HEK293 (cell line): Measurements from ENCODE around the gene KRI1.

ENCODE experiments used
- CTCF ChIA-PET: fragments of 350-600 bp; formaldehyde crosslinking; extraction: SDS; loops from one replicate; lab custom pipeline; 2021; ENCODE audit warnings: antibody characterized with exemption; lab: Yijun Ruan, JAX
- POLR2A ChIA-PET: fragments of 300-600 bp; formaldehyde crosslinking; extraction: SDS; loops from one replicate; lab custom pipeline; 2020; ENCODE audit warnings: antibody characterized with exemption, inconsistent platforms; lab: Yijun Ruan, JAX
- H3K27ac ChIP-seq: fragments of 200-500 bp; sonication (Bioruptor generic); 2 replicates; pipeline ENCODE4 v1.5.1; 2014; ENCODE audit warnings: low read depth, low read length, control low read depth, inconsistent platforms; ENCODE audit errors: extremely low read depth
- H3K36me3 ChIP-seq, 2 experiments: fragments of 200-500 bp in 1 of 2; sonication (Bioruptor generic) in 1 of 2; 1 replicate in 1 of 2; 2 replicates in 1 of 2; pipeline ENCODE4 v1.5.1; 2014 to 2017; ENCODE audit warnings: inconsistent platforms in 2 of 2, low read length in 2 of 2; ENCODE audit not compliant: control insufficient read depth in 2 of 2, insufficient read depth in 1 of 2
- H3K4me1 ChIP-seq: fragments of 200-500 bp; sonication (Bioruptor generic); 2 replicates; pipeline ENCODE4 v1.5.1; 2014; ENCODE audit warnings: mild to moderate bottlenecking, low read length, inconsistent platforms; ENCODE audit not compliant: control insufficient read depth, insufficient read depth
- H3K4me3 ChIP-seq: 2 replicates; pipeline ENCODE4 v1.5.1; 2011; ENCODE audit warnings: low read depth, mild to moderate bottlenecking, control low read depth, low read length, moderate library complexity
- H3K9me3 ChIP-seq: fragments of 200-500 bp; sonication (Bioruptor generic); 2 replicates; pipeline ENCODE4 v1.5.1; 2014; ENCODE audit warnings: low read depth, low read length, inconsistent platforms; ENCODE audit not compliant: control insufficient read depth, insufficient read depth
- HOXC10 ChIP-seq: sonication (generic); formaldehyde crosslinking; IDR thresholded peaks from 2 replicates; pipeline ENCODE4 v1.8.1; 2023; ENCODE audit warnings: mild to moderate bottlenecking, missing genetic modification reagents
- INSM2 ChIP-seq: fragments of 450-650 bp; formaldehyde crosslinking; IDR thresholded peaks from 2 replicates; pipeline ENCODE4 v1.5.1; 2016; ENCODE audit warnings: missing biosample characterization, missing genetic modification characterization
- KLF7 ChIP-seq: fragments of 450-650 bp; formaldehyde crosslinking; IDR thresholded peaks from 2 replicates; pipeline ENCODE4 v1.5.1; 2016; ENCODE audit warnings: missing biosample characterization, missing genetic modification characterization, borderline replicate concordance
- MZF1 ChIP-seq: fragments of 450-650 bp; formaldehyde crosslinking; IDR thresholded peaks from 2 replicates; pipeline ENCODE4 v1.5.1; 2017; ENCODE audit warnings: missing biosample characterization, missing genetic modification characterization, borderline replicate concordance
- ZBTB17 ChIP-seq: fragments of 450-650 bp; formaldehyde crosslinking; IDR thresholded peaks from 2 replicates; pipeline ENCODE4 v1.5.1; 2016; ENCODE audit warnings: missing biosample characterization, missing genetic modification characterization
- ZBTB48 ChIP-seq: fragments of 450-650 bp; formaldehyde crosslinking; IDR thresholded peaks from 2 replicates; pipeline ENCODE4 v1.5.1; 2016; ENCODE audit warnings: missing biosample characterization, missing genetic modification characterization
- ZIC2 ChIP-seq: fragments of 450-650 bp; formaldehyde crosslinking; IDR thresholded peaks from 2 replicates; pipeline ENCODE4 v1.5.1; 2016; ENCODE audit warnings: missing biosample characterization, missing genetic modification characterization
- ZNF18 ChIP-seq: fragments of 450-650 bp; formaldehyde crosslinking; IDR thresholded peaks from 2 replicates; pipeline ENCODE4 v1.5.1; 2016; ENCODE audit warnings: missing biosample characterization, missing genetic modification characterization
- ZNF266 ChIP-seq: fragments of 450-650 bp; formaldehyde crosslinking; IDR thresholded peaks from 2 replicates; pipeline ENCODE4 v1.5.1; 2016; ENCODE audit warnings: missing biosample characterization, missing genetic modification characterization, low read depth
- ZNF341 ChIP-seq: fragments of 450-650 bp; formaldehyde crosslinking; IDR thresholded peaks from 2 replicates; pipeline ENCODE4; 2016; ENCODE audit warnings: low read depth, missing biosample characterization, missing genetic modification characterization
- ZNF366 ChIP-seq: fragments of 450-650 bp; formaldehyde crosslinking; conservative IDR thresholded peaks from 2 replicates; pipeline ENCODE4 v1.5.1; 2016; ENCODE audit warnings: missing biosample characterization, missing genetic modification characterization
- ZNF37A ChIP-seq: fragments of 450-650 bp; IDR thresholded peaks from 2 replicates; pipeline ENCODE4 v1.5.1; 2018; ENCODE audit warnings: missing biosample characterization, missing genetic modification characterization
- ZNF561 ChIP-seq: fragments of 450-650 bp; IDR thresholded peaks from 2 replicates; pipeline ENCODE4 v1.5.1; 2018; ENCODE audit warnings: missing biosample characterization, missing genetic modification characterization, borderline replicate concordance
- ZNF571 ChIP-seq: fragments of 450-650 bp; formaldehyde crosslinking; IDR thresholded peaks from 2 replicates; pipeline ENCODE4 v1.5.0; 2017; ENCODE audit warnings: missing biosample characterization, missing genetic modification characterization
- ZNF610 ChIP-seq: fragments of 450-650 bp; formaldehyde crosslinking; IDR thresholded peaks from 2 replicates; pipeline ENCODE4 v1.5.1; 2016; ENCODE audit warnings: missing biosample characterization, missing genetic modification characterization, borderline replicate concordance
- ZNF660 ChIP-seq: fragments of 450-650 bp; IDR thresholded peaks from 2 replicates; pipeline ENCODE4 v1.5.1; 2018; ENCODE audit warnings: missing biosample characterization, mild to moderate bottlenecking, missing genetic modification characterization
- ZNF692 ChIP-seq: fragments of 450-650 bp; formaldehyde crosslinking; IDR thresholded peaks from 2 replicates; pipeline ENCODE4 v1.5.1; 2016; ENCODE audit warnings: missing biosample characterization, missing genetic modification characterization
- ZNF792 ChIP-seq: fragments of 450-650 bp; formaldehyde crosslinking; IDR thresholded peaks from 2 replicates; pipeline ENCODE4 v1.5.1; 2016; ENCODE audit warnings: missing biosample characterization, missing genetic modification characterization
- ZSCAN30 ChIP-seq: fragments of 450-650 bp; IDR thresholded peaks from 2 replicates; pipeline ENCODE4 v1.5.1; 2018; ENCODE audit warnings: missing biosample characterization, mild to moderate bottlenecking, missing genetic modification characterization, moderate library complexity
- TF ChIP-seq, protein P1 (sequence below): fragments of 450-650 bp; formaldehyde crosslinking; IDR thresholded peaks from 2 replicates; pipeline ENCODE4 v1.5.1; 2016; ENCODE audit warnings: missing biosample characterization, missing genetic modification characterization
- TF ChIP-seq, protein P2 (sequence below): fragments of 450-650 bp; formaldehyde crosslinking; conservative IDR thresholded peaks from 2 replicates; pipeline ENCODE4 v1.5.1; 2016; ENCODE audit warnings: low read depth, missing biosample characterization, missing genetic modification characterization

The KRI1 gene

DNA sequence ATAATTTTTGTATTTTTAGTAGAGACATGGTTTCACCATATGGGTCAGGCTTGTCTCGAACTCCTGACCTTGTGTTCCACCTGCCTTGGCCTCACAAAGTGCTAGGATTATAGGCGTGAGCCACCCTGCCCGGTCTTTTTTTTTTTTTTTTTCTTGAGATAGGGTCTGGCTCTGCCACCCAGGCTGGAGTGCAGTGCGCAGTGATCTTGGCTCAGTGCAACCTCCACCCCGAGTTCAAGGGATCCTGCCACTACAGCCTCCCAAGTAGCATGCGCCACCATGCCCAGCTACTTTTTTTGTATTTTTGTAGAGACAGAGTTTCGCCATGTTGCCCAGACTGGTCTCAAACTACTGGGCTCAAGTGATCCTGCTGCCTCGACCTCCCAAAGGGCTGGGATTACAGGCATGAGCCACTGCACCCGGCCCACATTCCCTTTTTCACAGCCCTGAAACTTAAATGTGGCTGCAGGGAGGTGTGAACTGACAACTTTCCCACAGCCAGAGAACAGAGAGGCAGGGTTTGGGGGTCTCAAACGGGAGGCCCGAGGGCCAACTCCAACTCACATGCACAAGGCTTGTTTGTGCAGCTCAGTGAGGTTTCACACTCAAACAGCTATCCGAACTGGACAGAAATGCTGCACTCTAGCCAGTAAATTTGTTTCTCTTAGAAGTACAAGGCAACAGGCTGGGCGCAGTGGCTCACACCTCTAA is 44.2 kb downstream of the KRI1 start:
- TF ChIP-seq MZF1 (no peak), ZNF266 (no peak), ZNF18 (tag by site-specific recombination) (peak; percentile 60), KLF7 (tag by site-specific recombination) (no peak), INSM2 (no peak), ZNF692 (no peak)
- H3K36me3 ChIP-seq, result no peaks in the 10 kb centered on the region
- no peak overlapping the region for H3K27ac ChIP-seq
- H3K4me3 ChIP-seq, result no peak overlapping the region
- H3K9me3 ChIP-seq, result no peaks in the 10 kb centered on the region
- H3K4me1 ChIP-seq, result peaks cover 3% of the 10 kb centered on the region; the same call in 1 of the 2 replicates
- POLR2A ChIA-PET, result no interaction called here
- CTCF ChIA-PET, result interaction anchor here (1.1 to 1.2 kb wide), 2 partner anchors 11 to 105 kb away, joined by 3 to 4 read pairs; no protein-coding TSS in a partner anchor

- Histone ChIP-seq H3K4me1 (peaks cover 3% of the 10 kb centered on the region; the same call in 1 of the 2 replicates), H3K9me3 (no peaks in the 10 kb centered on the region), H3K36me3 (no peaks in the 10 kb centered on the region), H3K27ac (no peak overlapping the region), H3K4me3 (no peak overlapping the region)
- ChIA-PET POLR2A (no interaction called here), CTCF (interaction anchor here (0.7 kb wide), 1 partner anchor 12 kb away, joined by 3 read pairs; no protein-coding TSS in a partner anchor)
- TF ChIP-seq ZNF341 (tag by site-specific recombination), result no peak
- no peak for TF ChIP-seq ZNF561
- TF ChIP-seq ZBTB17 (tag by site-specific recombination), result no peak
- peak; percentile 85; the same call in 1 of the 2 replicates for TF ChIP-seq ZNF792 (tag by site-specific recombination)
- no peak for TF ChIP-seq HOXC10 (CRISPR knock-in tag)
- no peak for TF ChIP-seq ZBTB48 (tag by site-specific recombination)
- TF ChIP-seq, protein P1, sequence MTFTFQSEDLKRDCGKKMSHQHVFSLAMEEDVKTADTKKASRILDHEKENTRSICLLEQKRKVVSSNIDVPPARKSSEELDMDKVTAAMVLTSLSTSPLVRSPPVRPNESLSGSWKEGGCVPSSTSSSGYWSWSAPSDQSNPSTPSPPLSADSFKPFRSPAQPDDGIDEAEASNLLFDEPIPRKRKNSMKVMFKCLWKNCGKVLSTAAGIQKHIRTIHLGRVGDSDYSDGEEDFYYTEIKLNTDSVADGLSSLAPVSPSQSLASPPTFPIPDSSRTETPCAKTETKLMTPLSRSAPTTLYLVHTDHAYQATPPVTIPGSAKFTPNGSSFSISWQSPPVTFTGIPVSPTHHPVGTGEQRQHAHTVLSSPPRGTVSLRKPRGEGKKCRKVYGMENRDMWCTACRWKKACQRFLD, result no peak
- no peak for TF ChIP-seq ZNF37A (tag by site-specific recombination)
- TF ChIP-seq ZNF660, result no peak
- TF ChIP-seq ZNF18 (tag by site-specific recombination), result no peak
- TF ChIP-seq, protein P2, sequence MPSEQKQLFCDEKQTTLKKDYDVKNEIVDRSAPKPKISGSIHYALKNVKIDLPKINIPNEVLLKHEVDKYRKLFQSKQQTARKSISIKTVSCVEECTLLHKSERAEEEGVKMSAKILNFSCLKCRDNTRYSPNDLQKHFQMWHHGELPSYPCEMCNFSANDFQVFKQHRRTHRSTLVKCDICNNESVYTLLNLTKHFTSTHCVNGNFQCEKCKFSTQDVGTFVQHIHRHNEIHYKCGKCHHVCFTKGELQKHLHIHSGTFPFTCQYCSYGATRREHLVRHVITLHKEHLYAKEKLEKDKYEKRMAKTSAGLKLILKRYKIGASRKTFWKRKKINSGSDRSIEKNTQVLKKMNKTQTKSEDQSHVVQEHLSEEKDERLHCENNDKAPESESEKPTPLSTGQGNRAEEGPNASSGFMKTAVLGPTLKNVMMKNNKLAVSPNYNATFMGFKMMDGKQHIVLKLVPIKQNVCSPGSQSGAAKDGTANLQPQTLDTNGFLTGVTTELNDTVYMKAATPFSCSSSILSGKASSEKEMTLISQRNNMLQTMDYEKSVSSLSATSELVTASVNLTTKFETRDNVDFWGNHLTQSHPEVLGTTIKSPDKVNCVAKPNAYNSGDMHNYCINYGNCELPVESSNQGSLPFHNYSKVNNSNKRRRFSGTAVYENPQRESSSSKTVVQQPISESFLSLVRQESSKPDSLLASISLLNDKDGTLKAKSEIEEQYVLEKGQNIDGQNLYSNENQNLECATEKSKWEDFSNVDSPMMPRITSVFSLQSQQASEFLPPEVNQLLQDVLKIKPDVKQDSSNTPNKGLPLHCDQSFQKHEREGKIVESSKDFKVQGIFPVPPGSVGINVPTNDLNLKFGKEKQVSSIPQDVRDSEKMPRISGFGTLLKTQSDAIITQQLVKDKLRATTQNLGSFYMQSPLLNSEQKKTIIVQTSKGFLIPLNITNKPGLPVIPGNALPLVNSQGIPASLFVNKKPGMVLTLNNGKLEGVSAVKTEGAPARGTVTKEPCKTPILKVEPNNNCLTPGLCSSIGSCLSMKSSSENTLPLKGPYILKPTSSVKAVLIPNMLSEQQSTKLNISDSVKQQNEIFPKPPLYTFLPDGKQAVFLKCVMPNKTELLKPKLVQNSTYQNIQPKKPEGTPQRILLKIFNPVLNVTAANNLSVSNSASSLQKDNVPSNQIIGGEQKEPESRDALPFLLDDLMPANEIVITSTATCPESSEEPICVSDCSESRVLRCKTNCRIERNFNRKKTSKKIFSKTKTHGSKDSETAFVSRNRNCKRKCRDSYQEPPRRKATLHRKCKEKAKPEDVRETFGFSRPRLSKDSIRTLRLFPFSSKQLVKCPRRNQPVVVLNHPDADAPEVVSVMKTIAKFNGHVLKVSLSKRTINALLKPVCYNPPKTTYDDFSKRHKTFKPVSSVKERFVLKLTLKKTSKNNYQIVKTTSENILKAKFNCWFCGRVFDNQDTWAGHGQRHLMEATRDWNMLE (tag by site-specific recombination), result no peak
- TF ChIP-seq ZNF571 (tag by site-specific recombination), result no peak
- TF ChIP-seq ZIC2 (tag by site-specific recombination), result peak; percentile 74
- no peak for TF ChIP-seq ZNF610 (tag by site-specific recombination)
- no peak for TF ChIP-seq KLF7 (tag by site-specific recombination)
- no peak for TF ChIP-seq ZNF366 (tag by site-specific recombination)
- no peak for TF ChIP-seq ZSCAN30 (tag by site-specific recombination)
Observed at GRCh38 chr19:10520652-10521318, 45.0 kb downstream of the KRI1 start.
